PC-9 (cell line): Measurements from ENCODE around the gene ZFX. TPM values are rescaled to one million over a fixed set of nuclear protein-coding genes. Genes with fewer than 3 reads are reported as not detected.

Experiments
- Bru-seq: library from RNA; stranded (reverse); fragments of 400-500 nt; gene quantifications from one replicate; lab custom pipeline; 2021; lab: Mats Ljungman, UMichigan
- BruChase-seq, 2 experiments: library from RNA; stranded (reverse); fragments of 400-500 nt; gene quantifications; one replicate each; lab custom pipeline; 2021; lab: Mats Ljungman, UMichigan
- BruUV-seq: library from RNA; stranded (reverse); fragments of 400-500 nt; replicated peaks from 2 replicates; lab custom pipeline; 2021; lab: Mats Ljungman, UMichigan
- CTCF ChIA-PET: fragments of 300-600 bp; sonication (Branson Sonifier 250); formaldehyde crosslinking; loops from one replicate; lab custom pipeline; 2022; ENCODE audit warnings: antibody characterized with exemption; lab: Charles Lee
- POLR2A ChIA-PET: fragments of 300-600 bp; sonication (Branson Sonifier 250); formaldehyde crosslinking; loops from one replicate; lab custom pipeline; 2022; ENCODE audit warnings: antibody characterized with exemption; ENCODE audit not compliant: unreplicated experiment; lab: Charles Lee
- DNase-seq, 2 experiments: peaks; one replicate each; pipeline versions ENCODE4 v3.0.0 to v3.0.0-alpha.2; 2015 to 2022; ENCODE audit warnings: mixed read lengths in 1 of 2
- H2AFZ ChIP-seq: fragments of 200-600 bp; sonication (generic); 2 replicates; pipeline ENCODE4 v1.8.1; 2017; ENCODE audit warnings: antibody characterized with exemption
- H3F3A ChIP-seq: fragments of 200-600 bp; sonication (generic); 2 replicates; pipeline ENCODE4 v1.8.1; 2017; ENCODE audit warnings: antibody characterized with exemption, mild to moderate bottlenecking, low read depth; ENCODE audit not compliant: insufficient read depth
- H3K27ac ChIP-seq: fragments of 200-600 bp; sonication (generic); 2 replicates; pipeline ENCODE4 v1.6.1; 2016; ENCODE audit warnings: mixed run types
- H3K27me3 ChIP-seq: fragments of 200-600 bp; sonication (generic); 2 replicates; pipeline ENCODE4 v1.6.1; 2016; ENCODE audit warnings: low read depth, mixed run types; ENCODE audit not compliant: insufficient read depth
- H3K36me3 ChIP-seq: fragments of 200-600 bp; sonication (generic); 2 replicates; pipeline ENCODE4 v1.6.1; 2016; ENCODE audit warnings: low read depth, mixed run types
- H3K4me1 ChIP-seq: fragments of 200-600 bp; sonication (generic); replicated peaks from 2 replicates; pipeline ENCODE4 v1.6.1; 2016; ENCODE audit warnings: mixed run types; ENCODE audit not compliant: insufficient read depth
- H3K4me2 ChIP-seq: fragments of 200-600 bp; sonication (generic); 2 replicates; pipeline ENCODE4 v1.6.1; 2017; ENCODE audit warnings: mixed run types
- H3K4me3 ChIP-seq: fragments of 200-600 bp; sonication (generic); 2 replicates; pipeline ENCODE4 v1.6.1; 2016; ENCODE audit warnings: mixed run types
- H3K79me2 ChIP-seq: fragments of 200-600 bp; sonication (generic); 2 replicates; pipeline ENCODE4 v1.6.1; 2017; ENCODE audit warnings: low read depth, mixed run types
- H3K9me2 ChIP-seq: fragments of 200-600 bp; sonication (generic); 2 replicates; pipeline ENCODE4 v1.8.1; 2017; ENCODE audit warnings: mild to moderate bottlenecking; ENCODE audit not compliant: insufficient read depth
- H3K9me3 ChIP-seq: fragments of 200-600 bp; sonication (generic); 2 replicates; pipeline ENCODE4 v1.8.1; 2016; ENCODE audit warnings: low read depth; ENCODE audit not compliant: insufficient read depth
- H4K20me1 ChIP-seq: fragments of 200-600 bp; sonication (generic); 2 replicates; pipeline ENCODE4 v1.8.1; 2017; ENCODE audit not compliant: insufficient read depth
- CTCF ChIP-seq: fragments of 200-600 bp; sonication (generic); conservative IDR thresholded peaks from 2 replicates; pipeline ENCODE4 v1.6.1; 2017; ENCODE audit warnings: mixed run types, antibody characterized with exemption, mild to moderate bottlenecking, moderate library complexity
- EZH2 ChIP-seq: fragments of 200-600 bp; sonication (generic); IDR thresholded peaks from 2 replicates; pipeline ENCODE4 v1.8.0; 2017; ENCODE audit warnings: antibody characterized with exemption, low read depth
- intact Hi-C: fragments of 100-400 bp; cut with micrococcal nuclease; formaldehyde crosslinking; loops from one replicate; pipeline ENCODE4 v1.10.0; 2022; ENCODE audit not compliant: unreplicated experiment
- long read RNA-seq: library from polyadenylated mRNA; stranded (forward); transcript quantifications from one replicate; pipeline ENCODE4 v2.0.0, GENCODE V29; 2022
- total RNA-seq: library from RNA; stranded (reverse); gene quantifications from 2 replicates; pipeline ENCODE4 v1.2.3, GENCODE V29; 2021

The ZFX gene
- 39.1 and 39.6 TPM in 2 replicates for total RNA-seq
- Bru-seq, nascent RNA, result percentile 95 among the genes with signal in this experiment
- percentile 91 among the genes with signal in this experiment for BruChase-seq, experiment 1, labeled RNA remaining after a 2-hour chase
- percentile 82 among the genes with signal in this experiment for BruChase-seq, experiment 2, labeled RNA remaining after a 6-hour chase
- long read RNA-seq, partial matches to known transcripts, result 1 of 10 reads
- long read RNA-seq, other reads (novel, unspliced or antisense), result 8 of 10 reads

- Histone ChIP-seq H3K27ac (peak within 1 kb of the TSS; percentile 86), H3K9me2 (no peaks in the 10 kb centered on the region), H2AFZ (peak within 1 kb of the TSS; percentile 77), H3K27me3 (no peaks in the 10 kb centered on the region), H3K9me3 (no peaks in the 10 kb centered on the region), H3K79me2 (peaks cover 52% of the 10 kb centered on the region), H3F3A (peaks cover 57% of the 10 kb centered on the region), H3K4me3 (peak within 1 kb of the TSS; percentile 90), H3K36me3 (peaks cover 5% of the 10 kb centered on the region; the same call in 1 of the 2 replicates), H3K4me1 (peaks cover 74% of the 10 kb centered on the region), H3K4me2 (peak within 1 kb of the TSS; percentile 95), H4K20me1 (peaks cover 39% of the 10 kb centered on the region)
- TF ChIP-seq CTCF (no peak), EZH2 (no peak)
- BruUV-seq, result no TSS peak
- ChIA-PET POLR2A (interaction anchor here (0.6 kb wide), 2 partner anchors 65 to 704 kb away, joined by 3 to 6 read pairs; no protein-coding TSS in a partner anchor), CTCF (interaction anchor here (0.7 kb wide), 1 partner anchor 265 kb away, joined by 5 read pairs; no protein-coding TSS in a partner anchor)
- intact Hi-C loops, result loop anchor here (1.0 to 5.0 kb wide), 4 partner anchors 69 to 482 kb away; partner anchors contain the start of genes EIF2S3, KLHL15 and PRDX4
- DNase-seq, result peak in 1 of 2 experiments; percentile 63
Measured at GRCh38 chrX:24149351-24150050, at the start of gene ZFX. Gene ZFX, plus strand, starts transcription at chrX:24149729. Its CDS starts 23,014 bp downstream, at chrX:24172743.

GRCh38 chrX:24100713-24101112 lies 48.8 kb upstream of the ZFX start:
- H3K4me3 ChIP-seq, result no peak overlapping the region
- no peaks in the 10 kb centered on the region for H3K9me3 ChIP-seq
- no peak for DNase-seq
- H3F3A ChIP-seq, result 0 out of 2 replicates have a peak, but pooled peaks cover 3% of the 10 kb centered on the region
- CTCF ChIA-PET, result no interaction called here
- no peaks in the 10 kb centered on the region for H3K36me3 ChIP-seq
- H3K4me2 ChIP-seq, result no peak overlapping the region
- intact Hi-C loops, result no loop called here
- no peaks in the 10 kb centered on the region for H3K27me3 ChIP-seq
- no peaks in the 10 kb centered on the region for H3K9me2 ChIP-seq
- no peak overlapping the region for H2AFZ ChIP-seq
- BruUV-seq, result no TSS peak
- H3K79me2 ChIP-seq, result no peaks in the 10 kb centered on the region
- POLR2A ChIA-PET, result no interaction called here
- TF ChIP-seq CTCF (no peak), EZH2 (no peak)
- no peak overlapping the region for H3K27ac ChIP-seq
- no peaks in the 10 kb centered on the region for H4K20me1 ChIP-seq
- no peaks in the 10 kb centered on the region; the same call in 1 of the 2 replicates for H3K4me1 ChIP-seq

GRCh38 chrX:24110069-24110468 lies 39.5 kb upstream of the ZFX start:
- POLR2A ChIA-PET, result no interaction called here

More at GRCh38 chrX:24110069-24110468, 39.5 kb upstream of the ZFX start:
- Histone ChIP-seq H2AFZ (no peak overlapping the region), H3K27ac (no peak overlapping the region), H4K20me1 (no peaks in the 10 kb centered on the region), H3K79me2 (no peaks in the 10 kb centered on the region), H3K4me3 (no peak overlapping the region), H3K27me3 (no peaks in the 10 kb centered on the region), H3F3A (0 out of 2 replicates have a peak, but pooled peaks cover 3% of the 10 kb centered on the region), H3K4me1 (no peaks in the 10 kb centered on the region; the same call in 1 of the 2 replicates), H3K9me3 (no peaks in the 10 kb centered on the region), H3K36me3 (no peaks in the 10 kb centered on the region), H3K4me2 (no peak overlapping the region), H3K9me2 (no peaks in the 10 kb centered on the region)
- TF ChIP-seq CTCF, result no peak
- no peak for TF ChIP-seq EZH2
- CTCF ChIA-PET, result no interaction called here
- BruUV-seq, result no TSS peak
- no peak for DNase-seq
- intact Hi-C loops, result no loop called here
